IMR-90 (cell line): ENCODE data around the gene MSL3B.
A peak's percentile ranks its signal among the peaks of the same experiment; 100 is the strongest.

ENCODE experiments used
- ATAC-seq: fragments of 200-7000 bp; cut with Tn5 transposase; 2 replicates; pipeline ENCODE4 v1.9.1; 2020; ENCODE audit warnings: low read depth, mild to moderate bottlenecking, moderate library complexity
- BruUV-seq: library from RNA; stranded (reverse); fragments of 400-500 nt; replicated peaks from 2 replicates; lab custom pipeline; 2021; lab: Mats Ljungman, UMichigan
- CTCF ChIA-PET: fragments of 300-600 bp; formaldehyde crosslinking; extraction: SDS; loops from one replicate; lab custom pipeline; 2021; ENCODE audit warnings: antibody characterized with exemption; lab: Yijun Ruan, JAX
- POLR2A ChIA-PET: fragments of 300-600 bp; sonication (Branson Sonifier 250); formaldehyde crosslinking; loops from one replicate; lab custom pipeline; 2022; ENCODE audit warnings: antibody characterized with exemption; ENCODE audit not compliant: unreplicated experiment; lab: Charles Lee
- DNase-seq: peaks from one replicate; pipeline ENCODE4 v3.0.0; 2013
- H2AFZ ChIP-seq: replicated peaks from 2 replicates; pipeline ENCODE3; 2013; ENCODE audit warnings: low read length, mild to moderate bottlenecking; ENCODE audit not compliant: poor library complexity
- H2AK5ac ChIP-seq: 2 replicates; pipeline ENCODE4 v1.6.1; 2013; ENCODE audit warnings: low read depth, low read length, inconsistent platforms
- H2AK9ac ChIP-seq: replicated peaks from 2 replicates; pipeline ENCODE3; 2013; ENCODE audit warnings: mild to moderate bottlenecking, low read depth, low read length, moderate library complexity; ENCODE audit not compliant: poor library complexity
- H2BK120ac ChIP-seq: 2 replicates; pipeline ENCODE4 v1.6.1; 2013; ENCODE audit warnings: low read depth, low read length, inconsistent platforms
- H2BK15ac ChIP-seq: 3 replicates; pipeline ENCODE4 v1.6.1; 2013; ENCODE audit warnings: low read depth, low read length, inconsistent platforms
- H2BK20ac ChIP-seq: 2 replicates; pipeline ENCODE4 v1.6.1; 2013; ENCODE audit warnings: low read depth, mild to moderate bottlenecking, inconsistent platforms, low read length, moderate library complexity
- H2BK5ac ChIP-seq: 2 replicates; pipeline ENCODE4 v1.6.1; 2013; ENCODE audit warnings: mild to moderate bottlenecking, low read depth, low read length, inconsistent platforms; ENCODE audit not compliant: poor library complexity, severe bottlenecking
- H3K14ac ChIP-seq: replicated peaks from 2 replicates; pipeline ENCODE4 v1.6.1; 2013; ENCODE audit warnings: low read depth, low read length, inconsistent platforms
- H3K18ac ChIP-seq: 2 replicates; pipeline ENCODE4 v1.6.1; 2013; ENCODE audit warnings: low read depth, low read length, control low read depth
- H3K23ac ChIP-seq: 2 replicates; pipeline ENCODE4 v1.6.1; 2013; ENCODE audit warnings: low read depth, low read length, inconsistent platforms
- H3K27ac ChIP-seq: 2 replicates; pipeline ENCODE4 v1.5.1; 2013; ENCODE audit warnings: mild to moderate bottlenecking, control low read depth, low read length; ENCODE audit not compliant: insufficient read depth
- H3K27me3 ChIP-seq: 2 replicates; pipeline ENCODE4 v1.6.1; 2013; ENCODE audit warnings: low read length; ENCODE audit not compliant: control insufficient read depth, insufficient read depth
- H3K36me3 ChIP-seq: 2 replicates; pipeline ENCODE4 v1.6.1; 2013; ENCODE audit warnings: low read length, mixed read lengths; ENCODE audit not compliant: control insufficient read depth, insufficient read depth
- H3K4ac ChIP-seq: 2 replicates; pipeline ENCODE4 v1.6.1; 2013; ENCODE audit warnings: low read depth, low read length, inconsistent platforms
- H3K4me1 ChIP-seq: 2 replicates; pipeline ENCODE4 v1.6.1; 2013; ENCODE audit warnings: low read length, mixed read lengths; ENCODE audit not compliant: control insufficient read depth, insufficient read depth
- H3K4me2 ChIP-seq: 2 replicates; pipeline ENCODE4 v1.6.1; 2013; ENCODE audit warnings: low read depth, mild to moderate bottlenecking, control low read depth, low read length, moderate library complexity
- H3K4me3 ChIP-seq: 2 replicates; pipeline ENCODE4 v1.5.1; 2013; ENCODE audit warnings: low read depth, mild to moderate bottlenecking, control low read depth, low read length, moderate library complexity; ENCODE audit not compliant: insufficient read depth
- H3K56ac ChIP-seq: 2 replicates; pipeline ENCODE4 v1.6.1; 2013; ENCODE audit warnings: low read length, inconsistent platforms; ENCODE audit not compliant: insufficient read depth; ENCODE audit errors: extremely low read depth
- H3K79me1 ChIP-seq, 2 experiments: 2 replicates each; pipeline ENCODE4 v1.6.1; 2013; ENCODE audit warnings: low read length in 2 of 2, inconsistent platforms in 1 of 2, low read depth in 1 of 2
- H3K9ac ChIP-seq: 2 replicates; pipeline ENCODE4 v1.6.1; 2013; ENCODE audit warnings: low read depth, low read length, control low read depth
- H3K9me1 ChIP-seq: 2 replicates; pipeline ENCODE4 v1.6.1; 2013; ENCODE audit warnings: low read length, inconsistent platforms; ENCODE audit not compliant: insufficient read depth
- H3K9me3 ChIP-seq: 2 replicates; pipeline ENCODE4 v1.6.1; 2013; ENCODE audit warnings: low read length; ENCODE audit not compliant: control insufficient read depth, insufficient read depth
- H4K20me1 ChIP-seq: 2 replicates; pipeline ENCODE4 v1.6.1; 2013; ENCODE audit warnings: low read length, inconsistent platforms; ENCODE audit not compliant: insufficient read depth
- H4K5ac ChIP-seq: 2 replicates; pipeline ENCODE4 v1.6.1; 2013; ENCODE audit warnings: mild to moderate bottlenecking, low read depth, low read length, control low read depth
- H4K8ac ChIP-seq, 2 experiments: 2 replicates each; pipeline ENCODE4 v1.6.1; 2013; ENCODE audit warnings: low read depth in 2 of 2, low read length in 2 of 2, control low read depth in 1 of 2, inconsistent platforms in 1 of 2
- H4K91ac ChIP-seq: 2 replicates; pipeline ENCODE4 v1.6.1; 2013; ENCODE audit warnings: low read depth, low read length, inconsistent platforms; ENCODE audit not compliant: insufficient read depth
- CEBPB ChIP-seq: IDR thresholded peaks from 2 replicates; pipeline ENCODE4 v1.6.1; 2012; ENCODE audit warnings: low read depth, low read length, improper control_type of control experiment
- FOS ChIP-seq: fragments of 150-350 bp; IDR thresholded peaks from 2 replicates; pipeline ENCODE4 v1.6.1; 2016; ENCODE audit warnings: low read depth, low read length
- MAFK ChIP-seq: IDR thresholded peaks from 2 replicates; pipeline ENCODE4 v1.6.1; 2012; ENCODE audit warnings: low read depth, low read length, improper control_type of control experiment
- MAZ ChIP-seq: IDR thresholded peaks from 2 replicates; pipeline ENCODE4 v1.6.1; 2012; ENCODE audit warnings: low read depth, mild to moderate bottlenecking, low read length, improper control_type of control experiment, moderate library complexity, borderline replicate concordance
- POLR2A ChIP-seq: IDR thresholded peaks from 2 replicates; pipeline ENCODE4 v1.6.1; 2012; ENCODE audit warnings: mild to moderate bottlenecking, low read depth, low read length
- RFX5 ChIP-seq: IDR thresholded peaks from 2 replicates; pipeline ENCODE4 v1.8.0; 2012; ENCODE audit warnings: low read depth, mild to moderate bottlenecking, low read length, moderate library complexity
- SMC3 ChIP-seq: fragments of 150-350 bp; IDR thresholded peaks from 2 replicates; pipeline ENCODE4 v1.6.1; 2016; ENCODE audit warnings: low read depth, mild to moderate bottlenecking, antibody characterized with exemption, low read length, moderate library complexity
- WGBS, 2 experiments: methylation state at CpG; one replicate each; pipeline versions ENCODE4 v1.1.5 to v1.1.7; 2013; ENCODE audit warnings: missing lambda C conversion rate in 2 of 2; ENCODE audit not compliant: insufficient read length in 1 of 2; ENCODE audit errors: extremely low coverage in 2 of 2; 5-methylcytosine and 5-hydroxymethylcytosine counted together
- dilution Hi-C: fragments of 300-500 bp; cut with HindIII; formaldehyde crosslinking; loops from one replicate; pipeline ENCODE4 v1.14.3; 2018; ENCODE audit warnings: low sequenced_read_pairs; ENCODE audit not compliant: unreplicated experiment
- in situ Hi-C: fragments of 300-500 bp; cut with MboI; formaldehyde crosslinking; loops from 3 replicates; pipeline ENCODE4 v1.14.3; 2019; ENCODE audit warnings: low sequenced_read_pairs, inconsistent platforms, mixed read lengths
- intact Hi-C: fragments of 100-400 bp; cut with micrococcal nuclease; formaldehyde crosslinking; loops from 2 replicates; pipeline ENCODE4 v1.10.0; 2022
- TF ChIP-seq, protein P1 (sequence below): conservative IDR thresholded peaks from 2 replicates; pipeline ENCODE4 v1.5.1; 2012; ENCODE audit warnings: mild to moderate bottlenecking, low read depth, low read length, improper control_type of control experiment

The MSL3B gene

DNA sequence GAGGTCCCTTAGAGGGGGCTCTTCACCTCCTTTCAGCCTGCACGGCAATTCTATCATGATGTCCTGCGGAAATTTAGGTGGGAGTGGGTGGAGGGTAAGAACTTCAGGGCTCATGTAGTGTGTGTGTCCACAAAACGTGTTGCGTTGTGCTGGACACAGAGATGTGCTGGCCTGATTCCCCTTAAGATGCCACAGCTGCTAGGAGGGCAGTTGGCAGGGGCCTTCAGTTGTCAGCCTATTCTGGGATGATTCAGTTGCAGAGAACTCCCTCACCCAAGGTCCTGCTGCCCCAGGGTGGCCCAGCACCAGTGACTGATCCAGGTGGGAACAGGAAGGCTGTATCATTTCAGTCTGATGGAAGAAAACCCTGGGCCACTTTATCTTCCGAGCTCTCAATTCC lies 12.8 kb downstream of the MSL3B start:
- Histone ChIP-seq H3K9me1 (peaks cover 10% of the 10 kb centered on the region; the same call in 1 of the 2 replicates), H3K4me3 (no peak overlapping the region), H4K20me1 (no peaks in the 10 kb centered on the region; the same call in 1 of the 2 replicates), H3K4ac (peak overlapping the region; percentile 67), H2AFZ (peak overlapping the region; percentile 68), H2BK15ac (no peak overlapping the region), H3K14ac (0 out of 2 replicates have a peak overlapping the region, but pooled peaks have one; percentile 4), H2BK20ac (peak overlapping the region; percentile 53; the same call in 1 of the 2 replicates), H4K5ac (peak overlapping the region; percentile 7), H2AK5ac (no peak overlapping the region; the same call in 1 of the 2 replicates), H2BK120ac (peak overlapping the region; percentile 1), H3K79me1 (peaks cover 7 to 21% of the 10 kb centered on the region in 2 experiments; a peak in 3 of 4 replicates), H3K56ac (no peak overlapping the region; the same call in 1 of the 2 replicates), H3K27me3 (no peaks in the 10 kb centered on the region), H4K91ac (peak overlapping the region; percentile 53; the same call in 1 of the 2 replicates), H3K4me1 (peaks cover 13% of the 10 kb centered on the region), H4K8ac (peak overlapping the region; percentile 37 to 72; a peak in 3 of 4 replicates), H2BK5ac (peak overlapping the region; percentile 85), H3K9ac (no peak overlapping the region), H3K36me3 (peaks cover 2% of the 10 kb centered on the region; the same call in 1 of the 2 replicates), H2AK9ac (peak overlapping the region; percentile 80), H3K4me2 (peak overlapping the region; percentile 90; the same call in 1 of the 2 replicates), H3K18ac (no peak overlapping the region), H3K23ac (0 out of 2 replicates have a peak overlapping the region, but pooled peaks have one; percentile 12), H3K27ac (no peak overlapping the region), H3K9me3 (no peaks in the 10 kb centered on the region)
- CTCF ChIA-PET = no interaction called here
- intact Hi-C loops (loop anchor here (10.0 kb wide), 2 partner anchors 291 to 689 kb away; partner anchors contain the start of gene USP40), in situ Hi-C loops (no loop called here), dilution Hi-C loops (no loop called here)
- POLR2A ChIA-PET = no interaction called here
- DNase-seq (no peak), ATAC-seq (no peak)
- BruUV-seq = no TSS peak
- TF ChIP-seq RFX5 = no peak
- TF ChIP-seq, protein P1, sequence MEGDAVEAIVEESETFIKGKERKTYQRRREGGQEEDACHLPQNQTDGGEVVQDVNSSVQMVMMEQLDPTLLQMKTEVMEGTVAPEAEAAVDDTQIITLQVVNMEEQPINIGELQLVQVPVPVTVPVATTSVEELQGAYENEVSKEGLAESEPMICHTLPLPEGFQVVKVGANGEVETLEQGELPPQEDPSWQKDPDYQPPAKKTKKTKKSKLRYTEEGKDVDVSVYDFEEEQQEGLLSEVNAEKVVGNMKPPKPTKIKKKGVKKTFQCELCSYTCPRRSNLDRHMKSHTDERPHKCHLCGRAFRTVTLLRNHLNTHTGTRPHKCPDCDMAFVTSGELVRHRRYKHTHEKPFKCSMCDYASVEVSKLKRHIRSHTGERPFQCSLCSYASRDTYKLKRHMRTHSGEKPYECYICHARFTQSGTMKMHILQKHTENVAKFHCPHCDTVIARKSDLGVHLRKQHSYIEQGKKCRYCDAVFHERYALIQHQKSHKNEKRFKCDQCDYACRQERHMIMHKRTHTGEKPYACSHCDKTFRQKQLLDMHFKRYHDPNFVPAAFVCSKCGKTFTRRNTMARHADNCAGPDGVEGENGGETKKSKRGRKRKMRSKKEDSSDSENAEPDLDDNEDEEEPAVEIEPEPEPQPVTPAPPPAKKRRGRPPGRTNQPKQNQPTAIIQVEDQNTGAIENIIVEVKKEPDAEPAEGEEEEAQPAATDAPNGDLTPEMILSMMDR = no peak
- no peak for TF ChIP-seq SMC3
- no peak for TF ChIP-seq MAFK
- no peak for TF ChIP-seq MAZ
- TF ChIP-seq CEBPB = no peak
- TF ChIP-seq POLR2A = no peak
- TF ChIP-seq FOS = no peak
- no CpG with 5 or more reads among the region's 5 CpGs for WGBS, 2 experiments
